H1 (cell line): ENCODE data around the gene FOLR3. TPM values are rescaled to one million over a fixed set of nuclear protein-coding genes. Genes with fewer than 3 reads are reported as not detected.

Experiments used
- CTCF ChIA-PET: fragments of 300-600 bp; sonication (Branson Sonifier 250); formaldehyde crosslinking; loops from one replicate; lab custom pipeline; 2021; ENCODE audit not compliant: partially characterized antibody; lab: Charles Lee
- POLR2A ChIA-PET: fragments of 300-600 bp; sonication (Branson Sonifier 250); formaldehyde crosslinking; loops from one replicate; lab custom pipeline; 2021; ENCODE audit warnings: inconsistent platforms; ENCODE audit not compliant: partially characterized antibody; lab: Charles Lee
- DNase-seq, 2 experiments: peaks; one replicate each; pipeline versions ENCODE4 v3.0.0 to v3.0.0-alpha.2; 2010 to 2022; ENCODE audit warnings: low spot score in 2 of 2, low read depth in 1 of 2, mixed read lengths in 1 of 2
- FAIRE-seq: peaks from 2 replicates; lab custom pipeline; 2011; peaks lifted over from hg19 to GRCh38; lab: Jason Lieb, UNC
- H2AFZ ChIP-seq: 2 replicates; pipeline ENCODE4 v1.8.1; 2012; ENCODE audit warnings: low read length, inconsistent platforms
- H2AK5ac ChIP-seq: 2 replicates; pipeline ENCODE4 v1.6.1; 2013; ENCODE audit warnings: low read depth, low read length
- H2BK120ac ChIP-seq: replicated peaks from 2 replicates; pipeline ENCODE3; 2013; ENCODE audit warnings: low read depth, low read length, inconsistent platforms
- H2BK12ac ChIP-seq: 2 replicates; pipeline ENCODE4 v1.6.1; 2013; ENCODE audit warnings: low read depth, low read length
- H2BK15ac ChIP-seq: 2 replicates; pipeline ENCODE4 v1.6.1; 2013; ENCODE audit warnings: low read length
- H2BK20ac ChIP-seq: 2 replicates; pipeline ENCODE4 v1.6.1; 2013; ENCODE audit warnings: low read length
- H2BK5ac ChIP-seq: 2 replicates; pipeline ENCODE4 v1.6.1; 2013; ENCODE audit warnings: low read depth, low read length
- H3K14ac ChIP-seq: 2 replicates; pipeline ENCODE4 v1.6.1; 2013; ENCODE audit warnings: inconsistent platforms; ENCODE audit not compliant: insufficient read length
- H3K18ac ChIP-seq: 2 replicates; pipeline ENCODE4 v1.6.1; 2013; ENCODE audit warnings: low read length; ENCODE audit errors: extremely low read depth
- H3K23ac ChIP-seq: 2 replicates; pipeline ENCODE4 v1.6.1; 2013; ENCODE audit warnings: inconsistent platforms; ENCODE audit not compliant: insufficient read length
- H3K23me2 ChIP-seq: 2 replicates; pipeline ENCODE4 v1.6.1; 2013; ENCODE audit warnings: low read depth, low read length
- H3K27ac ChIP-seq: 2 replicates; pipeline ENCODE4 v1.6.1; 2011; ENCODE audit warnings: low read depth, low read length, inconsistent platforms
- H3K27me3 ChIP-seq, 4 experiments: replicated peaks in 1 of 4; 1 replicate in 1 of 4; 2 replicates in 3 of 4; pipeline versions ENCODE4 v1.6.1 to v1.8.1; 2011 to 2013; ENCODE audit warnings: low read length in 3 of 4, mild to moderate bottlenecking in 3 of 4, inconsistent platforms in 2 of 4, mixed read lengths in 2 of 4, moderate library complexity in 1 of 4; ENCODE audit not compliant: control insufficient read depth in 3 of 4, insufficient read depth in 3 of 4; ENCODE audit errors: extremely low read depth in 1 of 4
- H3K36me3 ChIP-seq, 4 experiments: 2 replicates each; pipeline versions ENCODE4 v1.6.1 to v1.8.1; 2011 to 2013; ENCODE audit warnings: mild to moderate bottlenecking in 4 of 4, low read length in 3 of 4, moderate library complexity in 2 of 4, control low read depth in 1 of 4, inconsistent platforms in 1 of 4; ENCODE audit not compliant: insufficient read depth in 4 of 4, control insufficient read depth in 2 of 4
- H3K4ac ChIP-seq: replicated peaks from 2 replicates; pipeline ENCODE3; 2013; ENCODE audit warnings: low read length, low read depth, mixed read lengths, inconsistent platforms; ENCODE audit not compliant: insufficient read length
- H3K4me1 ChIP-seq, 4 experiments: replicated peaks in 1 of 4; 1 replicate in 1 of 4; 2 replicates in 3 of 4; pipeline versions ENCODE4 v1.6.1 to v1.8.1; 2011 to 2013; ENCODE audit warnings: low read length in 3 of 4, inconsistent platforms in 2 of 4, mixed read lengths in 1 of 4; ENCODE audit not compliant: insufficient read depth in 4 of 4, control insufficient read depth in 3 of 4
- H3K4me2 ChIP-seq, 2 experiments: 2 replicates each; pipeline versions ENCODE4 v1.6.1 to v1.8.1; 2011 to 2013; ENCODE audit warnings: low read depth in 2 of 2, low read length in 2 of 2, control low read depth in 1 of 2, inconsistent platforms in 1 of 2, mild to moderate bottlenecking in 1 of 2; ENCODE audit not compliant: insufficient read depth in 1 of 2
- H3K4me3 ChIP-seq, 4 experiments: fragments of 200-600, 300-600 bp in 1 of 4; sonication (generic), shearing (Covaris generic), sonication (Bioruptor Twin) in 1 of 4; 2 replicates each; pipeline versions ENCODE4 v1.5.1 to v1.8.1; 2011 to 2016; ENCODE audit warnings: low read length in 4 of 4, low read depth in 3 of 4, control low read depth in 2 of 4, inconsistent platforms in 2 of 4, mild to moderate bottlenecking in 2 of 4, mixed read lengths in 1 of 4, moderate library complexity in 1 of 4; ENCODE audit not compliant: insufficient read depth in 2 of 4; ENCODE audit errors: extremely low read depth in 1 of 4
- H3K56ac ChIP-seq: replicated peaks from 2 replicates; pipeline ENCODE3; 2013; ENCODE audit warnings: low read depth, mild to moderate bottlenecking, mixed read lengths, low read length, inconsistent platforms; ENCODE audit not compliant: insufficient read length
- H3K79me1 ChIP-seq: 2 replicates; pipeline ENCODE4 v1.6.1; 2013; ENCODE audit warnings: low read depth, low read length, control low read depth
- H3K79me2 ChIP-seq, 2 experiments: 2 replicates each; pipeline versions ENCODE4 v1.6.1 to v1.8.1; 2012 to 2013; ENCODE audit warnings: low read length in 2 of 2, mild to moderate bottlenecking in 2 of 2, inconsistent platforms in 1 of 2; ENCODE audit not compliant: insufficient read depth in 2 of 2, control insufficient read depth in 1 of 2
- H3K9ac ChIP-seq, 4 experiments: replicated peaks in 1 of 4; 1 replicate in 1 of 4; 2 replicates in 3 of 4; pipeline versions ENCODE4 v1.6.1 to v1.8.1; 2011 to 2013; ENCODE audit warnings: low read depth in 3 of 4, low read length in 3 of 4, control low read depth in 2 of 4, mild to moderate bottlenecking in 2 of 4, moderate library complexity in 2 of 4, inconsistent platforms in 1 of 4; ENCODE audit errors: extremely low read depth in 1 of 4
- H3K9me3 ChIP-seq, 2 experiments: 2 replicates each; pipeline versions ENCODE4 v1.6.1 to v1.8.1; 2012 to 2013; ENCODE audit warnings: mild to moderate bottlenecking in 2 of 2, moderate library complexity in 2 of 2, control low read depth in 1 of 2, inconsistent platforms in 1 of 2, low read depth in 1 of 2, low read length in 1 of 2, mixed read lengths in 1 of 2; ENCODE audit not compliant: insufficient read depth in 2 of 2
- H4K20me1 ChIP-seq, 2 experiments: replicated peaks in 1 of 2; 2 replicates each; pipeline versions ENCODE3 to v1.8.1; 2011 to 2013; ENCODE audit warnings: inconsistent platforms in 2 of 2, low read length in 2 of 2, mild to moderate bottlenecking in 1 of 2; ENCODE audit not compliant: insufficient read depth in 2 of 2, control insufficient read depth in 1 of 2
- H4K5ac ChIP-seq: 2 replicates; pipeline ENCODE4 v1.6.1; 2013; ENCODE audit warnings: low read length, low read depth, mixed read lengths, inconsistent platforms; ENCODE audit not compliant: insufficient read length
- H4K8ac ChIP-seq: 2 replicates; pipeline ENCODE4 v1.8.0; 2013; ENCODE audit warnings: mild to moderate bottlenecking, moderate library complexity, low read length, inconsistent platforms; ENCODE audit not compliant: insufficient read depth; ENCODE audit errors: extremely low read depth
- H4K91ac ChIP-seq: replicated peaks from 2 replicates; pipeline ENCODE3; 2013; ENCODE audit warnings: low read length, mixed read lengths, inconsistent platforms; ENCODE audit not compliant: insufficient read length
- CHD1 ChIP-seq: IDR thresholded peaks from 2 replicates; pipeline ENCODE4 v1.6.1; 2012; ENCODE audit warnings: low read depth, low read length, improper control_type of control experiment
- E2F6 ChIP-seq: IDR thresholded peaks from 2 replicates; pipeline ENCODE4 v1.6.1; 2012; ENCODE audit warnings: inconsistent platforms
- GTF2F1 ChIP-seq: IDR thresholded peaks from 2 replicates; pipeline ENCODE4 v1.6.1; 2012; ENCODE audit warnings: low read depth, low read length, improper control_type of control experiment, borderline replicate concordance
- JUND ChIP-seq: IDR thresholded peaks from 2 replicates; pipeline ENCODE4 v1.6.1; 2011; ENCODE audit warnings: mild to moderate bottlenecking, improper control_type of control experiment, low read length
- POLR2AphosphoS5 ChIP-seq: IDR thresholded peaks from 2 replicates; pipeline ENCODE4 v1.6.1; 2011; ENCODE audit warnings: low read depth, low read length
- SIRT6 ChIP-seq: IDR thresholded peaks from one replicate; pipeline ENCODE4 v1.7.1; 2012; ENCODE audit warnings: low read length, inconsistent platforms
- TAF1 ChIP-seq: IDR thresholded peaks from 2 replicates; pipeline ENCODE4 v1.6.1; 2011; ENCODE audit warnings: mild to moderate bottlenecking, low read depth, low read length
- ZNF274 ChIP-seq: IDR thresholded peaks from 2 replicates; pipeline ENCODE4 v1.7.0; 2012; ENCODE audit warnings: low read length, borderline replicate concordance; ENCODE audit errors: extremely low read depth
- WGBS, 2 experiments: shearing (Covaris generic) in 1 of 2; methylation state at CpG; one replicate each; pipeline versions ENCODE4 v1.1.6 to v1.1.7; 2013 to 2015; ENCODE audit warnings: low lambda C conversion rate in 2 of 2, mixed read lengths in 2 of 2, inconsistent platforms in 1 of 2, low coverage in 1 of 2, missing lambda C conversion rate in 1 of 2; ENCODE audit not compliant: insufficient replicate concordance in 2 of 2, insufficient coverage in 1 of 2, insufficient read length in 1 of 2; ENCODE audit errors: extremely low coverage in 1 of 2, missing lambda C conversion rate in 1 of 2; 5-methylcytosine and 5-hydroxymethylcytosine counted together
- polyA plus RNA-seq, 7 experiments: library from polyadenylated mRNA; depleted of rRNA in 3 of 7; stranded (reverse) in 5 of 7; unstranded in 2 of 7; fragments of >200 nt in 5 of 7; fragments of 200-250 nt in 2 of 7; gene quantifications; 1 replicate in 5 of 7; 2 replicates in 1 of 7; 4 replicates in 1 of 7; pipeline versions ENCODE4 v1.2.1 to v1.2.3, GENCODE V29; 2011 to 2013; ENCODE audit warnings: missing spikeins in 2 of 7, mixed read lengths in 2 of 7
- total RNA-seq: library from RNA; stranded (reverse); fragmentation: NEBNext Ultra II Directional; extraction: Animal tissue kit (Norgen Biotek cat#: 25700); gene quantifications from 2 replicates; pipeline ENCODE4 v1.2.1, GENCODE V29; 2021

The FOLR3 gene
- total and polyA plus RNA-seq, 2 of the 8 experiments (the other 6 are each of a cell fraction or from before 2014, with no cell fraction given) = not detected

DNA sequence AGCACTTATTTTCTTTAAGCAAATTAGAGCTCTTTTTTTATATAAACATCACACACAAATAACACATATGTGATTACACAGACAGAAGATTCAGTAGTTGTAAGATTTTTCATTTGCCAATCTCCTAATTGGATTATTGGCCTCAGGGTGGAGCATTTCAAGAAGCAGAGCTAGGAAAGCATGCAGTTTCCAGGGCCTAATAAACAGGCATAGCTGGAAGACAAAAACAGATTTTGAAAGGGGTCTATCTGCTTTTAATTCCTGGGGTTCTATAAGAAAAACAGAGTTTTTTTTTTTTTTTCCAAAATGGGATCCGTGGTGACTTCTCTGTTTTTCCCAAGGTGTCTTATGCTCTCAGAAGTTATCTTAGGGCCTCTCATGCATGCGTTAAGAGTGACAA is 7.6 kb upstream of the FOLR3 start:
- H3K56ac ChIP-seq = no peak overlapping the region
- no peak overlapping the region for H4K91ac ChIP-seq
- DNase-seq = no peak
- H3K9me3 ChIP-seq = peaks cover 16 to 19% of the 10 kb centered on the region in 2 experiments
- CTCF ChIA-PET = interaction anchor here (0.6 to 3.7 kb wide), 4 partner anchors 10 to 321 kb away, joined by 3 to 12 read pairs (median 5); no protein-coding TSS in a partner anchor
- H4K20me1 ChIP-seq = no peaks in the 10 kb centered on the region
- no peaks in the 10 kb centered on the region for H3K79me1 ChIP-seq
- H3K36me3 ChIP-seq = no peaks in the 10 kb centered on the region
- H3K18ac ChIP-seq = no peak overlapping the region
- H2BK12ac ChIP-seq = no peak overlapping the region
- H3K4me2 ChIP-seq = no peak overlapping the region
- H2BK5ac ChIP-seq = no peak overlapping the region
- no peaks in the 10 kb centered on the region for H3K79me2 ChIP-seq
- no peak overlapping the region for H4K8ac ChIP-seq
- H3K27ac ChIP-seq = no peak overlapping the region
- H2BK15ac ChIP-seq = no peak overlapping the region
- WGBS, 2 experiments = 75% methylated on average over 2 of the region's 2 CpGs; no CpG with 5 or more reads in 1 of the 2 experiments
- FAIRE-seq = no peak
- H3K23ac ChIP-seq = no peak overlapping the region
- H2AK5ac ChIP-seq = no peak overlapping the region
- H3K23me2 ChIP-seq = no peaks in the 10 kb centered on the region; the same call in 1 of the 2 replicates
- H3K4me3 ChIP-seq = no peak overlapping the region
- H2BK20ac ChIP-seq = no peak overlapping the region
- no peak overlapping the region for H2BK120ac ChIP-seq
- no peak overlapping the region for H3K4ac ChIP-seq
- H3K9ac ChIP-seq = no peak overlapping the region
- no peaks in the 10 kb centered on the region; a peak in 2 of 7 replicates for H3K27me3 ChIP-seq
- no peak overlapping the region for H2AFZ ChIP-seq
- H3K4me1 ChIP-seq = no peaks in the 10 kb centered on the region
- POLR2A ChIA-PET = no interaction called here
- H3K14ac ChIP-seq = no peak overlapping the region
- H4K5ac ChIP-seq = no peak overlapping the region
- TF ChIP-seq E2F6 (no peak), SIRT6 (no peak), TAF1 (no peak), CHD1 (no peak), ZNF274 (no peak), JUND (no peak), GTF2F1 (no peak), POLR2AphosphoS5 (no peak)
- TF ChIP-seq, all 59 proteins: peak for 0
